Measurements from ENCODE around the gene NPR2.

- TF ChIP-seq, protein P1, sequence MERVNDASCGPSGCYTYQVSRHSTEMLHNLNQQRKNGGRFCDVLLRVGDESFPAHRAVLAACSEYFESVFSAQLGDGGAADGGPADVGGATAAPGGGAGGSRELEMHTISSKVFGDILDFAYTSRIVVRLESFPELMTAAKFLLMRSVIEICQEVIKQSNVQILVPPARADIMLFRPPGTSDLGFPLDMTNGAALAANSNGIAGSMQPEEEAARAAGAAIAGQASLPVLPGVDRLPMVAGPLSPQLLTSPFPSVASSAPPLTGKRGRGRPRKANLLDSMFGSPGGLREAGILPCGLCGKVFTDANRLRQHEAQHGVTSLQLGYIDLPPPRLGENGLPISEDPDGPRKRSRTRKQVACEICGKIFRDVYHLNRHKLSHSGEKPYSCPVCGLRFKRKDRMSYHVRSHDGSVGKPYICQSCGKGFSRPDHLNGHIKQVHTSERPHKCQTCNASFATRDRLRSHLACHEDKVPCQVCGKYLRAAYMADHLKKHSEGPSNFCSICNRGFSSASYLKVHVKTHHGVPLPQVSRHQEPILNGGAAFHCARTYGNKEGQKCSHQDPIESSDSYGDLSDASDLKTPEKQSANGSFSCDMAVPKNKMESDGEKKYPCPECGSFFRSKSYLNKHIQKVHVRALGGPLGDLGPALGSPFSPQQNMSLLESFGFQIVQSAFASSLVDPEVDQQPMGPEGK (CRISPR knock-in tag; IDR thresholded peaks at IDR 0.05; ENCODE audit: borderline replicate concordance), result no peak
- TF ChIP-seq TCF4 (CRISPR knock-in tag; IDR thresholded peaks at IDR 0.05; ENCODE audit: borderline replicate concordance) (no peak), CREB5 (CRISPR knock-in tag; IDR thresholded peaks at IDR 0.05; ENCODE audit: low read depth) (no peak), ISL1 (CRISPR knock-in tag; IDR thresholded peaks at IDR 0.05) (no peak), ZNF8 (CRISPR knock-in tag; IDR thresholded peaks at IDR 0.05) (no peak), ARNTL (CRISPR knock-in tag; IDR thresholded peaks at IDR 0.05; ENCODE audit: borderline replicate concordance, low read depth) (no peak), SNAI2 (CRISPR knock-in tag; IDR thresholded peaks at IDR 0.05) (no peak)
Observed at GRCh38 chr9:35746583-35746982, 44.8 kb upstream of the NPR2 start.
